ENCODE measurements around the gene PPP1R15A. TPM values are rescaled to one million over a fixed set of nuclear protein-coding genes. Genes with fewer than 3 reads are reported as not detected.
"Not testable (repeated sequence)": the region's sequence is repeated elsewhere in the genome, so short reads cannot be mapped to it uniquely, and the experiment has no call there.

PPP1R15A gene
- total RNA-seq, 1 experiment from 2014 or later, result 36.4 TPM

DNA sequence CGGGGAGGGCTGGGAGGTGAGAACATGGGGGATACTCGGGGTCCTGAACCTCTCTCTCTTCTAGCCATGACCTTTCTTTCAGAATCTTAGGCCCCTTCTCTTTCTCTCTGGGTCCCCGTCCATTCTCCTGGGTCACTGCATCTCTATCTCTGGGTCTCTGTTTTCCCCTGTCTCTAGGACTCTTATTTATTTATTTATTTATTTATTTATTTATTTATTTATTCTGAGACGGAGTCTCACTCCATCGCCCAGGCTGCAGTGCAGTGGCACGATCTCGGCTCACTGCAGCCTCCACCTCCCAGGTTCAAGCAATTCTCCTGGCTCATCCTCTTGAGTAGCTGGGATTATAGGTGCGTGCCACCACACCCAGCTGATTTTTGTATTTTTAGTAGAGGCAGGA is 47.0 kb downstream of the PPP1R15A start:
- not testable (repeated sequence) for H3K9me3 ChIP-seq, H3K27me3 ChIP-seq, H3K4me3 ChIP-seq, DNase-seq
- H3K36me3 ChIP-seq, result peaks cover 64% of the 10 kb centered on the region

DNA sequence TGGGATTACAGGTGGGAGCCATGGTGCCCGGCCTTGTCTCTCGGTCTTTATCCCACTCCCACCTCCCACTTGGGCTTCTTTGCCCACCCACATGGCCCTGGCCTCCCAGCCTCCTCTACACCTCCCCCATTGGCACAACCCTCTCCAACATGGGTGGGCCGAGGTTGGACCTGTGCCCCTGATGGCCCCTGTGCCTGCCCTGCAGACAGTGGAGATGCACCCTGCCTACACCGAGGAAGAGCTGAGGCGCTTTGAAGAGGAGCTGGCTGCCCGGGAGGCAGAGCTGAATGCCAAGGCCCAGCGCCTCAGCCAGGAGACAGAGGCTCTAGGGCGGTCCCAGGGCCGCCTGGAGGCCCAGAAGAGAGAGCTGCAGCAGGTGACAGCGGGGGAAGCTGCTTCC is 48.7 kb downstream of the PPP1R15A start:
- no peak for DNase-seq
- Histone ChIP-seq H3K9me3 (no peaks in the 10 kb centered on the region), H3K4me3 (no peak overlapping the region), H3K27me3 (no peaks in the 10 kb centered on the region), H3K36me3 (peaks cover 59% of the 10 kb centered on the region)

DNA sequence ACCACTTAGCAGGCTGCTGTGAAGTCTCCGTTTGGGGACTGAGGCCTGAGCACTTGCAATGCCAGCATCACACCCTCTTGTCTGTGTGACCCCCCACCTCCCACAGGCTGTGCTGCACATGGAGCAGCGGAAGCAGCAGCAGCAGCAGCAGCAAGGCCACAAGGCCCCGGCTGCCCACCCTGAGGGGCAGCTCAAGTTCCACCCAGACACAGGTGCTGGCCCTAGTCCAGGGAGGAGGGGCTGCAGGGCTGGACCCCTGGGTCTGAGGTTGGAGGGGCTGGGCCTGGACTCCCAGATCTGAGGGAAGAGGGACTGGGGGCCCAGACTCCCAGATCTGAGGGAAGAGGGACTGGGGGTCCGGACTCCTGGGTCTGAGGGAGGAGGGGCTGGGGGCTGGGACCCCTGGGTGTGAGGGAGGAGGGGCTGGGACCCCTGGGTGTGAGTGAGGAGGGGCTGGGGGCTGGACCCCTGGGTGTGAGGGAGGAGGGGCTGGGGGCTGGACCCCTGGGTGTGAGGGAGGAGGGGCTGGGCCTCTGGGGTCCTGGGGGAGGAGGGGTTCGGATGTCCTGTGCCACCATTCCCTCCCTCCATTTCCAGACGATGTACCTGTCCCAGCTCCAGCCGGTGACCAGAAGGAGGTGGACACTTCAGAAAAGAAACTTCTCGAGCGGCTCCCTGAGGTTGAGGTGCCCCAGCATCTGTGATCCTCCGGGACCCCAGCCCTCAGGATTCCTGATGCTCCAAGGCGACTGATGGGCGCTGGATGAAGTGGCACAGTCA is 49.7 kb downstream of the PPP1R15A start:
- Histone ChIP-seq H3K27me3 (no peaks in the 10 kb centered on the region), H3K9me3 (no peaks in the 10 kb centered on the region), H3K36me3 (peaks cover 50% of the 10 kb centered on the region), H3K4me3 (no peak overlapping the region)
- DNase-seq, result no peak

GRCh38 chr19:48922548-48923490 is 50.6 kb downstream of the PPP1R15A start:
- DNase-seq, result no peak
- H3K36me3 ChIP-seq, result peaks cover 47% of the 10 kb centered on the region
- no peaks in the 10 kb centered on the region for H3K27me3 ChIP-seq
- H3K4me3 ChIP-seq, result no peak overlapping the region
- no peaks in the 10 kb centered on the region for H3K9me3 ChIP-seq

DNA sequence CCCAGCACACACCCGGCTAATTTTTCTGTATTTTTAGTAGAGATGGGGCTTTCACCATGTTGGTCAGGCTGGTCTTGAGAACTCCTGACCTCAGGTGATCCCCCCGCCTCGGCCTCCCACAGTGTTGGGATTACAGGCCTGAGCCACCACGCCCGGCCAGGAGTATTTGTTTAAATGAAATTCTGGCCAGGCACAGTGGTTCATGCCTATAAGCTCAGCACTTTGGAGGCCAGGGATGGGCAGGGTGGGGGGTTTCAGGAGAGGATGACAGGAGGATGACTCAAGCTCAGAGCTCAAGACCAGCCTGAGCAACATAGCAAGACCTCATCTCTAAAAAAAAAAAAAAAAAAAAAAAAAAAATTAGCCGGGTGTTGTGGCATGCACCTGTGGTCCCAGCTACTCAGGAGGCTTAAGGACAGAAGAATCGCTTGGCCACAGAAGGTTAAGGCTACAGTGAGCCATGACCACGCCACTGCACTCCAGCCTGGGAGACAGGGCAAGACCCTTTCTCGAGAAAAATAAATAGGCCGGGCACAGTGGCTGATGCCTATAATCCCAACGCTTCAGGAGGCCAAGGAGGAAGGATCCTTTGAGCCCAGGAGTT is 53.1 kb downstream of the PPP1R15A start:
- Histone ChIP-seq H3K4me3 (no peak overlapping the region), H3K36me3 (peaks cover 27% of the 10 kb centered on the region), H3K27me3 (no peaks in the 10 kb centered on the region), H3K9me3 (no peaks in the 10 kb centered on the region)
- DNase-seq, result peak; percentile 97

Other genes starting within 250 kb of the PPP1R15A start
- 9.3 and 14.5 TPM in 2 replicates for gene DBP, start 235.0 kb upstream of the PPP1R15A start, total RNA-seq (2014; rRNA removed; shearing (Covaris generic); ENCODE audit: low replicate concordance)
- gene CA11, start 226.2 kb upstream of the PPP1R15A start, total RNA-seq (2014; rRNA removed; shearing (Covaris generic); ENCODE audit: low replicate concordance), result 1.3 TPM in 1 of 2 replicates, not detected in the other
- not detected in 2 replicates for gene NTN5, start 199.4 kb upstream of the PPP1R15A start, total RNA-seq (2014; rRNA removed; shearing (Covaris generic); ENCODE audit: low replicate concordance)
- not detected in 2 replicates for gene FUT2, start 176.4 kb upstream of the PPP1R15A start, total RNA-seq (2014; rRNA removed; shearing (Covaris generic); ENCODE audit: low replicate concordance)
- gene MAMSTR, start 152.7 kb upstream of the PPP1R15A start, total RNA-seq (2014; rRNA removed; shearing (Covaris generic); ENCODE audit: low replicate concordance), result 0.79 TPM in 1 of 2 replicates, not detected in the other
- 0.72 TPM in 1 of 2 replicates, not detected in the other for gene RASIP1, start 131.8 kb upstream of the PPP1R15A start, total RNA-seq (2014; rRNA removed; shearing (Covaris generic); ENCODE audit: low replicate concordance)
- not detected in 2 replicates for gene IZUMO1, start 125.5 kb upstream of the PPP1R15A start, total RNA-seq (2014; rRNA removed; shearing (Covaris generic); ENCODE audit: low replicate concordance)
- 0.07 and 0.16 TPM in 2 replicates for gene FUT1, start 119.8 kb upstream of the PPP1R15A start, total RNA-seq (2014; rRNA removed; shearing (Covaris generic); ENCODE audit: low replicate concordance)
- gene FGF21, start 116.9 kb upstream of the PPP1R15A start, total RNA-seq (2014; rRNA removed; shearing (Covaris generic); ENCODE audit: low replicate concordance), result not detected in 2 replicates
- gene BCAT2, start 61.4 kb upstream of the PPP1R15A start, total RNA-seq (2014; rRNA removed; shearing (Covaris generic); ENCODE audit: low replicate concordance), result 21.3 and 59.1 TPM in 2 replicates
- not detected in 2 replicates for gene HSD17B14, start 35.9 kb upstream of the PPP1R15A start, total RNA-seq (2014; rRNA removed; shearing (Covaris generic); ENCODE audit: low replicate concordance)
- 5.4 and 14.5 TPM in 2 replicates for gene PLEKHA4, start 3.8 kb upstream of the PPP1R15A start, total RNA-seq (2014; rRNA removed; shearing (Covaris generic); ENCODE audit: low replicate concordance)
- not detected in 2 replicates for gene TULP2, start 26.3 kb downstream of the PPP1R15A start, total RNA-seq (2014; rRNA removed; shearing (Covaris generic); ENCODE audit: low replicate concordance)
- gene NUCB1, start 27.9 kb downstream of the PPP1R15A start, total RNA-seq (2014; rRNA removed; shearing (Covaris generic); ENCODE audit: low replicate concordance), result 157 and 236 TPM in 2 replicates
- gene DHDH, start 61.3 kb downstream of the PPP1R15A start, total RNA-seq (2014; rRNA removed; shearing (Covaris generic); ENCODE audit: low replicate concordance), result not detected in 2 replicates
- 38.2 and 61.4 TPM in 2 replicates for gene BAX, start 82.5 kb downstream of the PPP1R15A start, total RNA-seq (2014; rRNA removed; shearing (Covaris generic); ENCODE audit: low replicate concordance)
- 880 and 1,766 TPM in 2 replicates for gene FTL, start 92.9 kb downstream of the PPP1R15A start, total RNA-seq (2014; rRNA removed; shearing (Covaris generic); ENCODE audit: low replicate concordance)
- gene GYS1, start 120.9 kb downstream of the PPP1R15A start, total RNA-seq (2014; rRNA removed; shearing (Covaris generic); ENCODE audit: low replicate concordance), result 34.3 and 46.2 TPM in 2 replicates
- gene RUVBL2, start 121.5 kb downstream of the PPP1R15A start, total RNA-seq (2014; rRNA removed; shearing (Covaris generic); ENCODE audit: low replicate concordance), result 386 and 644 TPM in 2 replicates
- gene LHB, start 144.7 kb downstream of the PPP1R15A start, total RNA-seq (2014; rRNA removed; shearing (Covaris generic); ENCODE audit: low replicate concordance), result not detected in 2 replicates
- gene CGB3, start 151.9 kb downstream of the PPP1R15A start, total RNA-seq (2014; rRNA removed; shearing (Covaris generic); ENCODE audit: low replicate concordance), result not detected in 2 replicates
- not detected in 2 replicates for gene CGB2, start 159.5 kb downstream of the PPP1R15A start, total RNA-seq (2014; rRNA removed; shearing (Covaris generic); ENCODE audit: low replicate concordance)
- not detected in 2 replicates for gene CGB1, start 164.5 kb downstream of the PPP1R15A start, total RNA-seq (2014; rRNA removed; shearing (Covaris generic); ENCODE audit: low replicate concordance)
- not detected in 2 replicates for gene CGB5, start 171.4 kb downstream of the PPP1R15A start, total RNA-seq (2014; rRNA removed; shearing (Covaris generic); ENCODE audit: low replicate concordance)
- not detected in 2 replicates for gene CGB8, start 176.7 kb downstream of the PPP1R15A start, total RNA-seq (2014; rRNA removed; shearing (Covaris generic); ENCODE audit: low replicate concordance)
- gene CGB7, start 185.3 kb downstream of the PPP1R15A start, total RNA-seq (2014; rRNA removed; shearing (Covaris generic); ENCODE audit: low replicate concordance), result not detected in 2 replicates
- not detected in 2 replicates for gene NTF4, start 192.4 kb downstream of the PPP1R15A start, total RNA-seq (2014; rRNA removed; shearing (Covaris generic); ENCODE audit: low replicate concordance)
- not detected in 2 replicates for gene KCNA7, start 200.3 kb downstream of the PPP1R15A start, total RNA-seq (2014; rRNA removed; shearing (Covaris generic); ENCODE audit: low replicate concordance)
- gene SNRNP70, start 213.0 kb downstream of the PPP1R15A start, total RNA-seq (2014; rRNA removed; shearing (Covaris generic); ENCODE audit: low replicate concordance), result 172 and 247 TPM in 2 replicates
- 12.3 and 20.4 TPM in 2 replicates for gene LIN7B, start 241.9 kb downstream of the PPP1R15A start, total RNA-seq (2014; rRNA removed; shearing (Covaris generic); ENCODE audit: low replicate concordance)
- 3.7 and 4.6 TPM in 2 replicates for gene C19orf73, start 246.7 kb downstream of the PPP1R15A start, total RNA-seq (2014; rRNA removed; shearing (Covaris generic); ENCODE audit: low replicate concordance)
- 3.4 and 21.4 TPM in 2 replicates for gene PPFIA3, start 247.1 kb downstream of the PPP1R15A start, total RNA-seq (2014; rRNA removed; shearing (Covaris generic); ENCODE audit: low replicate concordance)

Measured in MG63 (cell line).